SK-N-SH (cell line): ENCODE results near the gene CARD14. TPM values are rescaled to one million over a fixed set of nuclear protein-coding genes. Genes with fewer than 3 reads are reported as not detected.

ENCODE experiments used
- CTCF ChIA-PET: fragments of 300-600, 350-600 bp; formaldehyde crosslinking; extraction: SDS; loops from one replicate; lab custom pipeline; 2021; lab: Yijun Ruan, JAX
- POLR2A ChIA-PET: fragments of 350-600 bp; sonication (Branson Sonifier 250); formaldehyde crosslinking; extraction: SDS; loops from one replicate; lab custom pipeline; 2020; ENCODE audit warnings: antibody characterized with exemption, inconsistent platforms; lab: Yijun Ruan, JAX
- DNase-seq: peaks from one replicate; pipeline ENCODE4 v3.0.0; 2012
- H2AFZ ChIP-seq: fragments of 200-600 bp; sonication (generic); 2 replicates; pipeline ENCODE4 v1.8.1; 2016; ENCODE audit warnings: antibody characterized with exemption, mild to moderate bottlenecking, low read depth
- H3F3A ChIP-seq: fragments of 200-600 bp; sonication (generic); replicated peaks from 2 replicates; pipeline ENCODE3; 2016; ENCODE audit warnings: antibody characterized with exemption, mild to moderate bottlenecking; ENCODE audit not compliant: insufficient read depth
- H3K27ac ChIP-seq, 2 experiments: fragments of 200-500 bp in 1 of 2; fragments of 200-600 bp in 1 of 2; sonication (Bioruptor generic) in 1 of 2; sonication (generic), shearing (Covaris generic) in 1 of 2; 2 replicates each; pipeline versions ENCODE4 v1.5.1 to v1.6.1; 2014 to 2016; ENCODE audit warnings: low read depth in 2 of 2, inconsistent platforms in 1 of 2, low read length in 1 of 2, mild to moderate bottlenecking in 1 of 2, mixed read lengths in 1 of 2
- H3K27me3 ChIP-seq: fragments of 200-600 bp; sonication (generic), shearing (Covaris generic); 2 replicates; pipeline ENCODE4 v1.6.1; 2016; ENCODE audit warnings: mixed run types; ENCODE audit not compliant: insufficient read depth
- H3K36me3 ChIP-seq, 2 experiments: fragments of 200-500 bp in 1 of 2; fragments of 200-600 bp in 1 of 2; sonication (Bioruptor generic) in 1 of 2; sonication (generic) in 1 of 2; replicated peaks in 1 of 2; 2 replicates each; pipeline versions ENCODE3 to v1.5.1; 2014 to 2016; ENCODE audit warnings: low read length in 1 of 2, mild to moderate bottlenecking in 1 of 2; ENCODE audit not compliant: insufficient read depth in 2 of 2, control insufficient read depth in 1 of 2
- H3K4me1 ChIP-seq, 2 experiments: fragments of 200-500 bp in 1 of 2; fragments of 200-600 bp in 1 of 2; sonication (Bioruptor generic) in 1 of 2; sonication (generic), shearing (Covaris generic) in 1 of 2; 2 replicates each; pipeline versions ENCODE4 v1.5.1 to v1.6.1; 2014 to 2016; ENCODE audit warnings: low read depth in 1 of 2, low read length in 1 of 2, mixed run types in 1 of 2; ENCODE audit not compliant: insufficient read depth in 2 of 2, control insufficient read depth in 1 of 2
- H3K4me2 ChIP-seq: fragments of 200-600 bp; sonication (generic), shearing (Covaris generic); 2 replicates; pipeline ENCODE4 v1.6.1; 2017; ENCODE audit warnings: mixed run types
- H3K4me3 ChIP-seq, 2 experiments: fragments of 200-500 bp in 1 of 2; fragments of 200-600 bp in 1 of 2; sonication (Bioruptor generic) in 1 of 2; sonication (generic), shearing (Covaris generic) in 1 of 2; 2 replicates each; pipeline versions ENCODE4 v1.5.1 to v1.8.1; 2014 to 2016; ENCODE audit warnings: low read depth in 2 of 2, inconsistent platforms in 1 of 2, low read length in 1 of 2, mild to moderate bottlenecking in 1 of 2, mixed read lengths in 1 of 2, moderate library complexity in 1 of 2
- H3K79me2 ChIP-seq: fragments of 200-600 bp; sonication (generic); 2 replicates; pipeline ENCODE4 v1.8.1; 2017; ENCODE audit warnings: mild to moderate bottlenecking; ENCODE audit not compliant: insufficient read depth
- H3K9ac ChIP-seq: fragments of 200-600 bp; sonication (generic); 2 replicates; pipeline ENCODE4 v1.6.1; 2017; ENCODE audit warnings: mixed run types
- H3K9me2 ChIP-seq: fragments of 200-600 bp; sonication (generic); 2 replicates; pipeline ENCODE4 v1.6.1; 2017; ENCODE audit warnings: mixed run types
- H3K9me3 ChIP-seq: fragments of 200-600 bp; sonication (generic); 2 replicates; pipeline ENCODE4 v1.6.1; 2017; ENCODE audit warnings: mixed run types, mild to moderate bottlenecking, moderate library complexity
- H4K20me1 ChIP-seq: fragments of 200-600 bp; sonication (generic); 2 replicates; pipeline ENCODE4 v1.6.1; 2017; ENCODE audit warnings: mild to moderate bottlenecking, mixed run types; ENCODE audit not compliant: insufficient read depth
- CHD2 ChIP-seq: fragments of 150-350 bp; IDR thresholded peaks from 2 replicates; pipeline ENCODE4 v1.6.1; 2018; ENCODE audit warnings: low read length; ENCODE audit not compliant: partially characterized antibody
- CTCF ChIP-seq: fragments of 200-600 bp; sonication (generic); IDR thresholded peaks from 2 replicates; pipeline ENCODE4 v1.6.1; 2017; ENCODE audit warnings: antibody characterized with exemption, mild to moderate bottlenecking, moderate library complexity
- ELF1 ChIP-seq: IDR thresholded peaks from 2 replicates; pipeline ENCODE4 v1.4.0; 2012
- EZH2phosphoT487 ChIP-seq: fragments of 200-600 bp; sonication (generic); IDR thresholded peaks from 2 replicates; pipeline ENCODE4 v1.6.1; 2017; ENCODE audit warnings: low read depth, mixed run types, mild to moderate bottlenecking, antibody characterized with exemption, moderate library complexity, borderline replicate concordance
- FOSL2 ChIP-seq: IDR thresholded peaks from 2 replicates; pipeline ENCODE4 v1.4.0; 2012; ENCODE audit warnings: low read depth, mild to moderate bottlenecking, moderate library complexity, borderline replicate concordance
- FOXJ3 ChIP-seq: sonication (generic); formaldehyde crosslinking; IDR thresholded peaks from 2 replicates; pipeline ENCODE4 v1.5.1; 2020; ENCODE audit warnings: mild to moderate bottlenecking, missing genetic modification reagents
- FOXM1 ChIP-seq: IDR thresholded peaks from 2 replicates; pipeline ENCODE4 v1.4.0; 2012; ENCODE audit warnings: low read depth, mild to moderate bottlenecking
- JUND ChIP-seq: IDR thresholded peaks from 2 replicates; pipeline ENCODE4 v1.4.0; 2012
- MAX ChIP-seq: IDR thresholded peaks from 2 replicates; pipeline ENCODE4 v1.4.0; 2012; ENCODE audit warnings: low read depth
- MXI1 ChIP-seq: IDR thresholded peaks from 2 replicates; pipeline ENCODE4 v1.6.1; 2012; ENCODE audit warnings: mild to moderate bottlenecking, low read depth, low read length, improper control_type of control experiment
- NFIC ChIP-seq: IDR thresholded peaks from 2 replicates; pipeline ENCODE4 v1.4.0; 2012; ENCODE audit warnings: borderline replicate concordance
- NRF1 ChIP-seq: IDR thresholded peaks from 2 replicates; pipeline ENCODE4 v1.6.1; 2012; ENCODE audit warnings: low read depth, mild to moderate bottlenecking, low read length
- PBX3 ChIP-seq: IDR thresholded peaks from 2 replicates; pipeline ENCODE4; 2012
- RFX5 ChIP-seq: IDR thresholded peaks from 2 replicates; pipeline ENCODE4 v1.6.1; 2012; ENCODE audit warnings: mild to moderate bottlenecking, improper control_type of control experiment, low read length
- RXRA ChIP-seq: IDR thresholded peaks from 2 replicates; pipeline ENCODE4 v1.4.0; 2012; ENCODE audit warnings: low read depth, mild to moderate bottlenecking, borderline replicate concordance
- SIN3A ChIP-seq: IDR thresholded peaks from 2 replicates; pipeline ENCODE4 v1.6.1; 2012; ENCODE audit warnings: low read depth, mild to moderate bottlenecking, low read length, moderate library complexity, borderline replicate concordance
- SMC3 ChIP-seq: IDR thresholded peaks from 2 replicates; pipeline ENCODE4 v1.6.1; 2012; ENCODE audit warnings: low read depth, low read length, improper control_type of control experiment
- TAF1 ChIP-seq: IDR thresholded peaks from 2 replicates; pipeline ENCODE4 v1.6.1; 2012; ENCODE audit warnings: low read depth, mild to moderate bottlenecking, low read length, moderate library complexity, borderline replicate concordance
- TEAD4 ChIP-seq: IDR thresholded peaks from 2 replicates; pipeline ENCODE4 v1.4.0; 2012; ENCODE audit warnings: mild to moderate bottlenecking, borderline replicate concordance; ENCODE audit not compliant: insufficient read depth
- USF1 ChIP-seq: IDR thresholded peaks from 2 replicates; pipeline ENCODE4 v1.4.0; 2012; ENCODE audit warnings: low read depth, borderline replicate concordance
- WGBS: methylation state at CpG from one replicate; pipeline ENCODE4 v1.1.6; 2017; ENCODE audit warnings: low lambda C conversion rate; 5-methylcytosine and 5-hydroxymethylcytosine counted together
- polyA plus RNA-seq, 3 experiments: library from polyadenylated mRNA; depleted of rRNA; stranded (reverse); fragments of >200 nt; gene quantifications; 2 replicates each; pipeline ENCODE4 v1.2.3, GENCODE V29; 2012

CARD14 gene
- polyA plus RNA-seq, 1 of the 3 experiments (the other 2 are of a cell fraction) = 0.05 TPM

- ChIA-PET CTCF (no interaction called here), POLR2A (no interaction called here)
- peaks cover 12 to 70% of the 10 kb centered on the region in 2 experiments for H3K36me3 ChIP-seq
- H3K9me3 ChIP-seq = peaks cover 30% of the 10 kb centered on the region
- no peaks in the 10 kb centered on the region for H3K27me3 ChIP-seq
- 90% methylated on average over 3 of the region's 3 CpGs for WGBS
- H3K9me2 ChIP-seq = no peaks in the 10 kb centered on the region
- no peak for DNase-seq
- no peak overlapping the region for H2AFZ ChIP-seq
- H3K9ac ChIP-seq = no peak overlapping the region
- no peaks in the 10 kb centered on the region for H3F3A ChIP-seq
- no peak overlapping the region for H3K4me3 ChIP-seq
- H3K79me2 ChIP-seq = 0 out of 2 replicates have a peak, but pooled peaks cover 6% of the 10 kb centered on the region
- no peak overlapping the region for H3K27ac ChIP-seq
- no peaks in the 10 kb centered on the region for H3K4me1 ChIP-seq
- TF ChIP-seq CTCF = no peak
- TF ChIP-seq USF1 = no peak
- no peak for TF ChIP-seq PBX3
- no peak for TF ChIP-seq SMC3
- TF ChIP-seq MXI1 = no peak
- TF ChIP-seq ELF1 = no peak
- TF ChIP-seq TAF1 = no peak
- no peak for TF ChIP-seq EZH2phosphoT487
- TF ChIP-seq NFIC = no peak
- no peak for TF ChIP-seq NRF1
- no peak for TF ChIP-seq RFX5
- TF ChIP-seq FOSL2 = no peak
- no peak for TF ChIP-seq RXRA
- TF ChIP-seq SIN3A = no peak
- TF ChIP-seq FOXJ3 (CRISPR knock-in tag) = no peak
- TF ChIP-seq JUND = no peak
- no peak for TF ChIP-seq FOXM1
- TF ChIP-seq CHD2 = no peak
- no peak for TF ChIP-seq MAX
- no peak for TF ChIP-seq TEAD4
- no peak overlapping the region for H3K4me2 ChIP-seq
- H4K20me1 ChIP-seq = no peaks in the 10 kb centered on the region
Observed at GRCh38 chr17:80233202-80233601, 63.4 kb downstream of the CARD14 start.
